PC-3 (cell line): ENCODE results near the gene SULT1A1. TPM values are rescaled to one million over a fixed set of nuclear protein-coding genes. Genes with fewer than 3 reads are reported as not detected.

Experiments
- ATAC-seq: fragments of 200-7000 bp; cut with Tn5 transposase; 2 replicates; pipeline ENCODE4 v1.9.1; 2020; ENCODE audit warnings: mild to moderate bottlenecking, moderate library complexity
- BruUV-seq: library from RNA; stranded (reverse); fragments of 400-500 nt; replicated peaks from 2 replicates; lab custom pipeline; 2021; lab: Mats Ljungman, UMichigan
- CTCF ChIA-PET: fragments of 300-600 bp; sonication (Branson Sonifier 250); formaldehyde crosslinking; loops from one replicate; lab custom pipeline; 2022; ENCODE audit warnings: antibody characterized with exemption; lab: Charles Lee
- POLR2A ChIA-PET: fragments of 300-600 bp; sonication (Branson Sonifier 250); formaldehyde crosslinking; loops from one replicate; lab custom pipeline; 2022; ENCODE audit warnings: antibody characterized with exemption; ENCODE audit not compliant: unreplicated experiment; lab: Charles Lee
- DNase-seq: peaks from one replicate; pipeline ENCODE4 v3.0.0-alpha.2; 2015
- H2AFZ ChIP-seq: fragments of 300-600 bp; sonication (generic); 2 replicates; pipeline ENCODE4 v1.6.0; 2016; ENCODE audit warnings: antibody characterized with exemption, low read length
- H3F3A ChIP-seq: fragments of 300-600 bp; sonication (generic); one replicate; pipeline ENCODE4 v1.6.0; 2017; ENCODE audit warnings: antibody characterized with exemption, low read length, control low read depth, mild to moderate bottlenecking; ENCODE audit not compliant: unreplicated experiment
- H3K27ac ChIP-seq: fragments of 300-600 bp; sonication (generic); 2 replicates; pipeline ENCODE4 v1.5.1; 2016; ENCODE audit warnings: mild to moderate bottlenecking, low read length
- H3K27me3 ChIP-seq: fragments of 300-600 bp; sonication (generic); 2 replicates; pipeline ENCODE4 v1.6.1; 2016; ENCODE audit warnings: low read length, mixed read lengths
- H3K36me3 ChIP-seq: fragments of 300-600 bp; sonication (generic); 2 replicates; pipeline ENCODE4 v1.6.1; 2016; ENCODE audit warnings: low read depth, mixed run types, low read length, mixed read lengths
- H3K4me1 ChIP-seq: fragments of 300-600 bp; sonication (generic); 2 replicates; pipeline ENCODE4 v1.5.1; 2016; ENCODE audit warnings: low read length; ENCODE audit not compliant: insufficient read depth
- H3K4me2 ChIP-seq: fragments of 300-600 bp; sonication (generic); 2 replicates; pipeline ENCODE4 v1.6.0; 2016; ENCODE audit warnings: low read length
- H3K4me3 ChIP-seq: fragments of 300-600 bp; sonication (generic); 2 replicates; pipeline ENCODE4 v1.5.1; 2016; ENCODE audit warnings: mild to moderate bottlenecking, low read length, mixed read lengths
- H3K79me2 ChIP-seq: fragments of 300-600 bp; sonication (generic); 2 replicates; pipeline ENCODE4 v1.6.1; 2017; ENCODE audit warnings: low read length, mixed read lengths
- H3K9ac ChIP-seq: fragments of 300-600 bp; sonication (generic); 2 replicates; pipeline ENCODE4 v1.6.0; 2016; ENCODE audit warnings: mild to moderate bottlenecking, low read length
- H3K9me2 ChIP-seq: fragments of 300-600 bp; sonication (generic); replicated peaks from 2 replicates; pipeline ENCODE4 v1.6.1; 2016; ENCODE audit warnings: mixed run types, low read length, mixed read lengths
- H3K9me3 ChIP-seq: fragments of 300-600 bp; sonication (generic); 2 replicates; pipeline ENCODE4 v1.6.1; 2016; ENCODE audit warnings: low read length, mixed read lengths
- H4K20me1 ChIP-seq: fragments of 300-600 bp; sonication (generic); 2 replicates; pipeline ENCODE4 v1.6.1; 2016; ENCODE audit warnings: low read length, mixed read lengths
- CTCF ChIP-seq: fragments of 300-600 bp; sonication (generic); conservative IDR thresholded peaks from 2 replicates; pipeline ENCODE4 v1.5.1; 2017; ENCODE audit warnings: antibody characterized with exemption, low read depth, mild to moderate bottlenecking, low read length
- EZH2 ChIP-seq: fragments of 300-600 bp; sonication (generic); IDR thresholded peaks from one replicate; pipeline ENCODE4 v1.6.1; 2017; ENCODE audit warnings: antibody characterized with exemption, mild to moderate bottlenecking, low read length; ENCODE audit not compliant: unreplicated experiment
- EZH2phosphoT487 ChIP-seq: fragments of 300-600 bp; sonication (generic); IDR thresholded peaks from 2 replicates; pipeline ENCODE4 v1.6.1; 2018; ENCODE audit warnings: mild to moderate bottlenecking, antibody characterized with exemption, low read length, borderline replicate concordance
- intact Hi-C: fragments of 100-400 bp; cut with micrococcal nuclease; formaldehyde crosslinking; loops from 2 replicates; pipeline ENCODE4 v1.9.0; 2023
- total RNA-seq: library from RNA; depleted of rRNA; stranded (reverse); fragments of >200 nt; gene quantifications from 2 replicates; pipeline ENCODE4 v1.2.3, GENCODE V29; 2014

The SULT1A1 gene
- total RNA-seq, 1 experiment from 2014 or later, result 2.9 TPM

- Histone ChIP-seq H4K20me1 (no peaks in the 10 kb centered on the region), H3K4me1 (no peaks in the 10 kb centered on the region), H3K4me3 (no peak overlapping the region), H3F3A (no peaks in the 10 kb centered on the region), H3K79me2 (no peaks in the 10 kb centered on the region), H3K36me3 (peaks cover 4% of the 10 kb centered on the region; the same call in 1 of the 2 replicates), H2AFZ (no peak overlapping the region), H3K4me2 (no peak overlapping the region), H3K9me3 (peaks cover 6% of the 10 kb centered on the region; the same call in 1 of the 2 replicates), H3K27ac (no peak overlapping the region), H3K9me2 (no peaks in the 10 kb centered on the region), H3K9ac (no peak overlapping the region), H3K27me3 (no peaks in the 10 kb centered on the region)
- intact Hi-C loops, result no loop called here
- ATAC-seq, result no peak
- no TSS peak for BruUV-seq
- CTCF ChIA-PET, result no interaction called here
- no peak for DNase-seq
- TF ChIP-seq CTCF, result no peak
- no peak for TF ChIP-seq EZH2
- POLR2A ChIA-PET, result no interaction called here
Observed at GRCh38 chr16:28563218-28563617, 46.6 kb downstream of the SULT1A1 start.

GRCh38 chr16:28562199-28562598 lies 47.6 kb downstream of the SULT1A1 start:
- no peaks in the 10 kb centered on the region for H3K79me2 ChIP-seq
- peaks cover 2% of the 10 kb centered on the region; the same call in 1 of the 2 replicates for H3K36me3 ChIP-seq
- no TSS peak for BruUV-seq
- H3F3A ChIP-seq, result no peaks in the 10 kb centered on the region
- no peak overlapping the region for H3K4me3 ChIP-seq
- intact Hi-C loops, result no loop called here
- H3K9ac ChIP-seq, result no peak overlapping the region
- H3K4me2 ChIP-seq, result no peak overlapping the region
- H3K27me3 ChIP-seq, result no peaks in the 10 kb centered on the region
- peaks cover 2% of the 10 kb centered on the region; the same call in 1 of the 2 replicates for H3K9me3 ChIP-seq
- no peak for ATAC-seq
- H3K9me2 ChIP-seq, result no peaks in the 10 kb centered on the region
- ChIA-PET POLR2A (no interaction called here), CTCF (no interaction called here)
- no peak for DNase-seq
- TF ChIP-seq EZH2 (no peak), CTCF (no peak), EZH2phosphoT487 (no peak)
- H3K4me1 ChIP-seq, result no peaks in the 10 kb centered on the region
- H3K27ac ChIP-seq, result no peak overlapping the region
- no peaks in the 10 kb centered on the region for H4K20me1 ChIP-seq
- no peak overlapping the region for H2AFZ ChIP-seq

- BruUV-seq, result no TSS peak
- Histone ChIP-seq H4K20me1 (no peaks in the 10 kb centered on the region), H3K9me2 (no peaks in the 10 kb centered on the region), H3K9me3 (no peaks in the 10 kb centered on the region), H3K36me3 (no peaks in the 10 kb centered on the region), H3F3A (no peaks in the 10 kb centered on the region), H3K79me2 (0 out of 2 replicates have a peak, but pooled peaks cover 2% of the 10 kb centered on the region), H3K27ac (no peak overlapping the region), H3K9ac (no peak overlapping the region), H3K4me1 (no peaks in the 10 kb centered on the region), H3K4me2 (no peak overlapping the region), H3K4me3 (no peak overlapping the region), H3K27me3 (no peaks in the 10 kb centered on the region), H2AFZ (no peak overlapping the region)
- POLR2A ChIA-PET, result no interaction called here
- intact Hi-C loops, result no loop called here
- ATAC-seq (no peak), DNase-seq (no peak)
- TF ChIP-seq EZH2 (no peak), EZH2phosphoT487 (no peak), CTCF (no peak)
- CTCF ChIA-PET, result no interaction called here
Observed at GRCh38 chr16:28561557-28562187, 48.2 kb downstream of the SULT1A1 start.
